ENCODE results near the gene SPDYE3.

- no peak for TF ChIP-seq CTCF (IDR thresholded peaks at IDR 0.05; ENCODE audit: low read depth, low read length)
- no peak for TF ChIP-seq EZH2phosphoT487 (IDR thresholded peaks at IDR 0.05; ENCODE audit: low read depth)
Measured at GRCh38 chr7:100369105-100369504, 61.6 kb downstream of the SPDYE3 start.

All from OCI-LY3 (cell line).